Amniotic stem cell (primary cell): ENCODE results near the gene LYZL1.
"Not testable (repeated sequence)": the region's sequence is repeated elsewhere in the genome, so short reads cannot be mapped to it uniquely, and the experiment has no call there.

ENCODE experiments used
- DNase-seq: peaks from one replicate; lab custom pipeline; 2025; lab: John Stamatoyannopoulos, UW

LYZL1 gene

GRCh38 chr10:29288906-29289305, at the start of gene LYZL1:
TSS of gene LYZL1 (plus strand) at chr10:29289070. CDS start at chr10:29291868, 2,798 bp downstream.
- DNase-seq = not testable (repeated sequence)

GRCh38 chr10:29239569-29240472, 49.0 kb upstream of the LYZL1 start:
- DNase-seq = no peak

DNA sequence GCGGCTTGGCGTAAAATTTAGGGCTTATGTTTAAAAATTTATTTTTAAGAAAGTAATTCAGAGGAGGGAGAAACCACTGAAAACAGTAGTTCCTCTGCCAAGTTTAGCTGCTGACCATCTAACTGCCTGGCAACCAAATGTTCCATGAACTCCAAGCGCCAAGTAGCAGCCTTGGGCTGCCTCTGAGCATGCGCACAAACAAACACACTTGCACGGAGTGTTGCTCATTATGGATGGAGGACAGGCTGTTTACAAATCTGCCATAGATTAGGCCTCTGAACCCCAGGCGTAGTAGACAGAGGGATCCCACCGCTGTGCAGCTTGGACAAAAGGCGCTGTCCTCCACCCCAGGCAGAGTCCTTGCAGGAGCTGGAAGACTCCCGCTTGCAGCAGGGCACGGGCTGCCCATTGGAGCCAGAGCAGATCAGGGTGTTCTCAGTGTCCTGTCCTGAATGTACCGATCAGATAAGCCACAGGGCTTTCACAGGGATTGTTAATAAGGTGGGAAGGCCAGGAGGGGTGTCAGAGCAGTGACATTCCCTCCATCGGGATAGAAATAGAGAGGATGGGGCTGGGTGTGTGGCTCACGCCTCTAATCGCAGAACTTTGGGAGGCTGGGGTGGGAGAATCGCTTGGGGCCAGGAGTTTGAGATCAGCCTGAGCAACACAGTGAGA, 47.7 kb upstream of the LYZL1 start:
- no peak for DNase-seq

DNA sequence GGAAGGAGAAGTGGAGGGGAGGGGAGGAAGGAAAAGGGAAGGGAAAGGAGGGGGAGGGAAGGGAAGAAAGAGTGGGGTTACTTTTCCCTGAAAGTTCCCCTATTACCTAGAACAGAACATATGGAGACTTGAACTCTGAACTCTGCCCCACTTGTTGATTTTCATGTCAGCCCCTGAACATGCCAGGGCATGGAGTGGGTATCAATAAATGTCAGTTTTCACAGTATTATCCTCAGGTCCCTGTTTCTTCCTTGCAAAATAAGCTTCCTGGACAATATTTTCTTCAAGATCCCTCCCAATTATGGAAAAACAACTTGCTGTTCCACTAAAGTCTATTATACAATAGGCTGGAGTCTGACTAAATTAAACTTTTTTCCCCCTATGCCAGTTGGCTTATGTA, 46.9 kb upstream of the LYZL1 start:
- DNase-seq = no peak

- no peak for DNase-seq
Observed at GRCh38 chr10:29243066-29243465, 45.8 kb upstream of the LYZL1 start.

DNA sequence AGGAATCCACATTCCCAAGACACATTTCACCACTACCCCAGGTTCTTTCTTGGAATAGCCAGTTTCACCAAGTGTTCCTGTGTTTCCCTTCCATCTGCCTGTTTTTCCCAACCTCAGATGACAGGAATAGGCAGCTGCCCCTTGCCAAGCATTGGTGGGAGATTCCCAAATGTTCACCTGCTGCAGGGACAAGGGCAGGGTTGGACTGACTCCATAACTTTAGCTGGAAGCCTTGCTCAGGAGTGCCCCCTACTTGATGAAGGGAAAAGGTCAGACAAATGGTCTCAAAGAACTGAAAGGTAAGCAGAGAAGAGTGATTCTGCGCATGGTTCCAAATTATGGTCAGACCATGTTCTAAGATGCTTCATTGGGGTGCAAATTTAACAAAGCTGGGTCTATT, 45.1 kb upstream of the LYZL1 start:
- DNase-seq = no peak

GRCh38 chr10:29244978-29245377, 43.9 kb upstream of the LYZL1 start:
- DNase-seq = no peak

GRCh38 chr10:29245476-29245875, 43.4 kb upstream of the LYZL1 start:
- DNase-seq = no peak

DNA sequence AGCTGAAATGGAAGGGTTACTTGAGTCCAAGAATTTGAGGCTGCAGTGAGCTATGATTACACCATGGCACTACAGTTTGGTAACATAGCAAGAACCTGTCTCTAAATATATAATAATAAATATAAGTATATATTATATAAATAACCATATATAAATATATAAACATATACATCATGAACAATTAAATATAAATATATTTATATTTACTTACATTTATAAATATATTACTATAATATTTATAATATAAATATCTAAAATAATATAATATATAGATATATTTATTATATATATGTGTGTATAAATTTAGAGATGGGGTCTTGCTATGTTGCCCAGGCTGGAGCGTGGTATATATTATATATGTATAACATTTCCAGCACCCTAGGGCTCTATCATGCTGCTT, 42.4 kb upstream of the LYZL1 start:
- DNase-seq = no peak

- no peak for DNase-seq
Observed at GRCh38 chr10:29248158-29248557, 40.7 kb upstream of the LYZL1 start.

DNA sequence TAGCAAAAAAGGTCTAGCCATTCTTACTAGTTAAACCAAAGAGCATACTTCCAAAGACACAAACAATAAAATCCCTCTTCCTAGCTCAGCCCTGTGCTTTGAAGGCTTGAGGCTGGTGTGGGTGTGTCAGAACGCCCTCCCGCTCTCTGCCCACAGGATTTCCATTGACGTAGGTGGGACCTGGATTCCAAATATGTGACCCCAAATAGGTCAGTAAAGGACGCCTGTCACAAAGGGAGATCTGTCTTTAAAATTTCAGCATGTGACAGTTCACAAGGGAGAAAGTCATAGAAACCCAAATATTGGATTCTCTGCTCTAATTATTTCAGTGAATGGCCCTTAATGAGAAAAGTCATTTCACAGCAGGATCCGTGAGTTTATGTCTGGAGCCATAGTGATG, 39.9 kb upstream of the LYZL1 start:
- DNase-seq = no peak

- DNase-seq = no peak
Observed at GRCh38 chr10:29250066-29250465, 38.8 kb upstream of the LYZL1 start.

- DNase-seq = no peak
Observed at GRCh38 chr10:29252811-29253689, 35.8 kb upstream of the LYZL1 start.

DNA sequence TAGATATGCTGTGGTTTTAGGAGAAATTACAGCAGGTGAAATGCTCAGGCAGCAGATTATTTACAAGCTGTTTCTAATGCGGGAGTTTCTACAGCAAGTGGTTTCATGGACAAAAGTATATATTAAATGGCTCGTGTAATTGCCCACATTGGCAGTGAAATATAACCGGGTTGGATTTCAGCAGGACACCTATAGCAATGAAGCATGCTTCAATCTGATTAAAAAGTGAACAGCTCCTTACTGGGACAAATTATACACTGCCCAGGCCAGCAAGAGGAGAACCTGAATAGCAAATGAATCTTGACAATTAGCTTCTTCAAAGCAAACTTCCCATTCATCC, 35.2 kb upstream of the LYZL1 start:
- no peak for DNase-seq

DNA sequence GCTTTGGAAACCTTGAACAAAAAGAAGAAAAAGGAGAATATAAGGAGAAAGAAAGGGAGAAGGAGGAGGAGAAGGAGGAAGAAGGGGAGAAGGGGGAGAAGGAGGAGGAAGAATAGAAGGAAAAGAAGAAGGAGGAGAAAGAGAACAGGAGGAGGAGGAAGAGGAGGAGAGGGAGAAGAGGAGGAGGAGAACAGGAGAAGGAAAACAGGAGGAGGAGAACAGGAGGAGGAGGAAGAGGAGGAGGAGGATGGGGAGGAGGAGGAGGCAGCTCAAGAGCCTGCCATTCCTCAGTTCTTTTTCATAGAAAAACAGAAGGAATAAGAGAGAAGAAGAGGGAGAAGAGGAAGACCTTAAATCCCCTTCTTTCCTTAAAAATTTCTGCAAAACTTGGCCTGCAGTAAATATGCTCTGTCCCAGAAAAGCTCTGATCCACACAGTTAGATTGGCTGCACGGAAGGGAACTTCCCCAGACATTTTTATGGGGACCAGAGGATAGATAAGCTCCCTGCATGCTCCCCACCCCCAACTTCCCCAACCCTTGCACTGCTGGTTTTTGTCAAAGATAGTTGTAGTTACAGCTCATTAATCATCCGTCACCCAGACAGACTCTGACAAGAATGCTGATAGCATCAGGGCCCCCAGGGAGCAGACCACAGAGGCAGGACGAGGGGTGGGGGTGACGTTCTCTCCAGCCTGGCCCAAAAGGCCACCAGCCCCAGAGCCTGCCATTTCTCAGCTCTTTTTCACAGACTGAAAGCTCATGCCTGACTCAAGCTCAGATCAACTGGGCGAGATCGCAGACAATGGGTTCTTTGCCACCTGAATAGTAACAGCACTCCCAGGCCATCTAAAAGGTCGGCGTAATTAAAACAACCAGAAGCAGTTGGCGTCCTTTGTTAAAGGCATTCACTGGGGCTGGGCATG, 34.5 kb upstream of the LYZL1 start:
- DNase-seq = no peak

DNA sequence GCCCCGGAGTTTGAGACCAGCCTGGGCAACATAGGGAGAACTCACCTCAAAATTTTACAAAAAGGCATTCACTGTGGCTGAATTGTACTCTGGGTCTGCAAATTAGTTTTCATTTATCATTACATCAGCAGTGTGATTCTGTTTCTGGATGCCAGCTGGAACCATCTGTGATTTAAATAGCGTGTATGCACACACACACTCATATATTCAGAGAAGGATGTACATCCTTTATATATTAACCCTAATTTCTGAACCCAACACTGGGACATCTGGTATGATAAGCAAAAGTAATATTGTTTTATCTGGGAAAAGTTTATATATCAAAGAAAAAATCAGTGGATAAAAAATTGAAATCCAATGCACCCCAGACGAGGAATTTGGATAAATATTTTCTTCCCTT, 33.8 kb upstream of the LYZL1 start:
- no peak for DNase-seq

GRCh38 chr10:29256019-29256418, 32.9 kb upstream of the LYZL1 start:
- DNase-seq = no peak

- DNase-seq = no peak
Observed at GRCh38 chr10:29256586-29256985, 32.3 kb upstream of the LYZL1 start.

- DNase-seq = peak; percentile 52
Observed at GRCh38 chr10:29257106-29257783, 31.6 kb upstream of the LYZL1 start.

DNA sequence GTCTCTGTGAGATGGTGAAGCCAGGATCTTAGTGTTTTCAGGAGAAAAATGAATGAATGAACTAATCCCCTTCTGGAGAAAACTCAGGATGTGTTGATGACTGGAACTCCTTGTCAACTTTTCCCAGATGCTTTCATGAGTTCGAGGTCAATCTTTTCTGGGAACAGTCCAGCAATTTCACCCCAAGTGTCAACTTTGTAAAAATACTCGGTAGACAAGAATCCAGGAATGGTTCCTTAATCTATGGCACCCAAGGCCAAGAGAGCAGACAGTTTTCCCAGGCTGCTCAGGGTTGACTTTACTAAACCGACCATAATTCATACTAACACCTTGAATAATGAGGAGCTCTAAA, 31.1 kb upstream of the LYZL1 start:
- DNase-seq = no peak

DNA sequence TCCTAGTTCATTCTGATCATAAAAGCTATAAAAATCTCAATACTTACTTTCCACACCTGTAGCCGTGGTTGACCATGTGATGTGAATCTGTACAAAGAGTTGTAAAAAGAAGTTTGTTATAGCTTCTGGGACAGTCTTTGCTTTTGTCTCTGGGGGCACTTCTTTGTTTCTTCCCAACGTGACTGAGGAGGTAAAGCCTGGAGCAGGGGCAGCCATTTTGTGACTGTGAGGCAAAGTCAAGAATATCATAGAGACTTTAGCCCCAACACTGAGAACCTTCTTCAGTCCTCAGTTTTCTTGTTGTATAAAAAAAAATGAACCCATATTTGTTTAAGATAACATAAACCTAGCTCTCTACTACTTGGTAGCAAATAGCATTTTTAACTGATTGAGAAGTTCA, 29.4 kb upstream of the LYZL1 start:
- no peak for DNase-seq
